Raji (cell line): Measurements from ENCODE around the gene RGPD3.

Experiments used
- POLR2A ChIP-seq: IDR thresholded peaks from 2 replicates; pipeline ENCODE4 v1.6.1; 2011; ENCODE audit warnings: low read depth, low read length, control low read depth; ENCODE audit not compliant: insufficient read depth

The RGPD3 gene

DNA sequence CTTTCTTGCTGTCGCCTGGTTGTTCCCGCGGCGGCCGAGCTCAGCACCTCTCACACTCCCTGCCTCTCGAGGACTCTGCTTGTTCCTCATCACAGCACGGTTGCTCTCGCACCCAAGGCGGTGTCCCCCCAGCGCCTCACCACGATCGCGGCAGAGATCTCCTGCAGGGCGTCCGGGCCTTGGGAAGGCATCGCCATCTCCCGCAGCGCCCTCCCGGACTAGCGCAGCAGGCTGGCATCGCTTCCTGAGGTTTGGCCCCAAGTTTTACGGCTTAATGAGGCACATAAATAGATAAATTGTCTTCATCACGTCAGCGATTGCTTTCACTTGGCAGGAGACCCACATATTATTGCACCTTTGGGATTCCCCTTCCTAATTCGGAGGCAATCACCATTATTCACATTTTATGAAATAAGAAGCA, 125.4 kb downstream of the RGPD3 start:
- no peak for TF ChIP-seq POLR2A

- no peak for TF ChIP-seq POLR2A
Measured at GRCh38 chr2:106341666-106342065, 126.5 kb downstream of the RGPD3 start.
